GM19239 (cell line): Measurements from ENCODE around the gene HBG1.
A peak's percentile ranks its signal among the peaks of the same experiment; 100 is the strongest.
"Not testable (repeated sequence)": the region's sequence is repeated elsewhere in the genome, so short reads cannot be mapped to it uniquely, and the experiment has no call there.

ENCODE experiments used
- DNase-seq: peaks from one replicate; pipeline ENCODE4 v3.0.0; 2011; ENCODE audit warnings: low spot score; ENCODE audit not compliant: insufficient read length
- FAIRE-seq: peaks from 2 replicates; lab custom pipeline; 2011; peaks lifted over from hg19 to GRCh38; lab: Jason Lieb, UNC

HBG1 gene

DNA sequence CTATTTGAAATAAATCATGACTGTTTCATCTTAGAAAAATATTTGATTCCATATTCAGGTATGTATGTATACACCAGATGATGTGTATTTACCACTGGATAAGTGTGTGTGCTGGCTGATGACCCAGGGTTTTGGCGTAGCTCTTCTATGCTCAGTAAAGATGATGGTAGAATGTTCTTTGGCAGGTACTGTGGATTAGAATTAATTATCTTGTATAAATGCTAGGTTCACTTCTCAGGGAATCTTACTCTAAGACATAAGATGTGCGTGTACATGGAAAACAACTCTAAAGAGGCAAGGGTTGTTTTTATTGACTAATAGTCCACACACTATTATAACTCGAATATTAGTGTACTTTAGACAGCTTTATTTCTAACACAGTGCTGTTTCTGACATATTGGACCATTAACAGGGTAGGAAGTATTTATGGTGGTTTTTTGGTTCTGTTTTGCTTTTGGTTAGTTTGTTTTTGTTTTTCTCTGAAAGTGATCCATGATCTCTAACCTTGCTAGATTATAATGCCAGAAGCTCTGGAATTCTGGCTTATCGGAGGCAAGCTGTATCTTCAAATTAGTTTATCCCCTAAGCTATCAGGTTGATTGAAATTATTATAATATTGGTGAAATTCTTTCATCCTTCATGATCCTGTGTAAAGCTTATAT lies 1.0 kb upstream of the HBG1 start:
- no peak for DNase-seq
- no peak for FAIRE-seq

GRCh38 chr11:5248498-5248897 lies 1.2 kb downstream of the HBG1 start:
- FAIRE-seq, DNase-seq: not testable (repeated sequence)

DNA sequence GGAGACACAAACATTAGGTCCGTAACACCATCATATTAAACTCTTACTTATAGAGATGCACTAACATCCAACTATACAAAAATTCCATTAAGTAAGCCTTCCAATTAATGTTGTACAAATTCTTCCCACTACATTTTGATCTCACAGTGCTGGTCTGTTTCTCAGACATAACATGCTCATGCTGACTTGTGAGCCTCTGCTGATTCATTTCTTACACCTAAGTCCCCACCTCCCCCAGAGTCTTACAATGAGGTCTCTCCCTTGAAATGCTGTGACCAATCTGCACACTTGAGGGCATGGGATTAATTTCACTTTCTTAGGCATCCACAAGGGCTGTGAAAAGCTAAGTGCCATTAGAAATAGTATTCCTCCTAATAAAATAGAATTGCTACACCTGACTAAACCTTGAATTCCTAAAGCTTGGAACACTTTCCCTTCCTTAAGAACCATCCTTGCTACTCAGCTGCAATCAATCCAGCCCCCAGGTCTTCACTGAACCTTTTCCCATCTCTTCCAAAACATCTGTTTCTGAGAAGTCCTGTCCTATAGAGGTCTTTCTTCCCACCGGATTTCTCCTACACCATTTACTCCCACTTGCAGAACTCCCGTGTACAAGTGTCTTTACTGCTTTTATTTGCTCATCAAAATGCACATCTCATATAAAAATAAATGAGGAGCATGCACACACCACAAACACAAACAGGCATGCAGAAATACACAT lies 2.0 kb downstream of the HBG1 start:
- no peak for FAIRE-seq
- no peak for DNase-seq

- no peak for FAIRE-seq
- DNase-seq: no peak
These were observed 2.7 kb downstream of the HBG1 start for GRCh38 chr11:5246772-5247471.

- no peak for DNase-seq
- FAIRE-seq: no peak
These were observed 4.5 kb downstream of the HBG1 start for GRCh38 chr11:5245155-5245554.

- DNase-seq: no peak
- no peak for FAIRE-seq
These were observed 5.9 kb downstream of the HBG1 start for GRCh38 chr11:5243816-5244180.

DNA sequence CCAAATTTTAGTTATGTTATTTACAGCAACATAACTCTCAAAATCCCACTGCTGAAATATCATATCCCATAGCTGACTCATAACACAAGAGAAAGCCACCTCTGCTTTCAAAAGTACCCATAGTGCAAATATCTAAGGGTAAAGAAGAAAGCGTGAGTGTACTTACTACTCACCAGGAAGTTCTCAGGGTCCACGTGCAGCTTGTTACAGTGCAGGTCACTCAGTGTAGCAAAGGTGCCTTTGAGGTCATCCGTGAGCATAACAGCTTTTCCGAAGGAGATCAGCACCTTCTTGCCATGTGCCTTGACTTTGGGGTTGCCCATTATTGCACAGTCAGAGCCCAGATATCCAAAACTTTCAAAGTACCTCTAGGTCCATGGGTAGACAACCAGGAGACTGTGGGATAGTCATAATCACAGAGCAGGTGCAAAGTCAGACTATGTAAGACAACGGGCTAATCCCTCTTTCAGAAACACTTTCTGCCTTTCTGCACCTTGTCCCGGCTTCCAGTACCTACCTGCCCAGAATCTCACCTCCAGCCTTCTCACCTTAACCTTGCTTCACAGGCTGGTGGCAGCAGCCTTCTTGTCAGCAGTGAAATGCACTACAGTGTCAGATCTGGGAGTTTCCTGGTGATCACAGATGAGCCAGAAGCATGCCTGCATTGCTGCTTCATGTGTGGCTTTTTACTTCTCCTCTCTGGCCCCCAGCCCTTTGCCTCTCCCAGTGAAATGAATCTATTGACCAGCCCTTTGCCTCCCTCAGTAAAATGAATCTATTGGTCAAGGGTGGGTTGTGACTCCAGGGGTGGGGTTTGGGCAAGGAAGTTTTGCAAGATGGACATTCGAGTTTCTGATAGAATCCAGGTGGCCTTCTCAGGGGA lies 6.5 kb downstream of the HBG1 start:
- FAIRE-seq (no peak), DNase-seq (no peak)

DNA sequence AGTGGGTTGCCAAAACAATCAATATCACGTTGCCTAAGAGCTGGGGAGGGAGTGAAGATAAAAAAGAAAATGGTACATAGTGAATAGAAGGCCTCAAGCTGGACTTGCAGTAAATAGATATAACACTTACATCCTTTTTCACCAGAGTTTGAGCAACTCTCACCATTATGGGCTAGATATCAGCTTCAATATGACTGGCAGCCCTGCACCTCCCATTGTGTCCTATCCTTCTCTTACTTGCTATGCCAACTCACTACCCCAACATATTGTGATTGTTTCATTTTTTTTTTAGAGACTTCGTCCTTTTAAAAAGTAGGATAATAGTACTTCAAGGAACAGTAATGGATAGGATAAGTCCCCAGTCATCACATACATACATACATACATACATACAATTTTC lies 7.4 kb downstream of the HBG1 start:
- DNase-seq (no peak), FAIRE-seq (no peak)

DNA sequence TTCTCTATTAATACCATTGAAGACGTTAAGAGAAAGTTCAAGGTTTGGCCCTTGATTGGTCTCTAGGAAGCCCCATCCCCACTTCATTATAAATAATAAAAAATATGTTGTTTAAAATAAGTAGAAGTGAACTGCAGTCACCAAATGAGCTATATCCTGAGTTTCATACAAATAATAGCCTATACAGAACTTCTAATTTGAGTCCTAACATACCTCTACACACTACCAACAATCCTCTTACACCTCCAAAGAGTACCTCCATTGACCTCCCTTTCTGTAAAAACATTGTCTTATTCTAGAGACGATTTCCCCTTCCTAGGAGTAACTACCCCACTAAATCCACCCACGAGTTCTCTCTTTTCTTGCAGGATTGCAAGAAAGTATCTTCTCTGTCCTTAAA lies 8.2 kb downstream of the HBG1 start:
- no peak for FAIRE-seq
- no peak for DNase-seq

DNA sequence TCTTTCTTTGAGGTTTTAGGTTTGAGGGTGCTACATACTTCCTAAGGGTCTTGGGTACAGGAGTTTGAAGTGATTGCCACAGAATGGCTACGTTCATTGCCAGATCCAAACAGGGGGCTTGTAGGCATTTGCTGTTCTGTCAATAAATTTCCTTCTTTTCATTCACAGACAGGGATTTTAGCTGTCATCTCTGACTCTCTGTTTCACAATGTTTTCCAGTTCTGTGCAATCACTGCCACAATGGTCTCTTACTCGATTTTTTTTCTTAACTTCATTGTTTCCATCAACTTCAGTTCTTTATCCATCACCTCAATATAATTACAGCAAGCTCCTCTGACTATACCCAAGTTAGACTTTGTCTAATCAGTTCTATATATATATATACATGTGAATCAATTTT lies 9.2 kb downstream of the HBG1 start:
- DNase-seq (no peak), FAIRE-seq (no peak)

- FAIRE-seq (no peak), DNase-seq (no peak)
These were observed 9.6 kb downstream of the HBG1 start for GRCh38 chr11:5240056-5240455.

DNA sequence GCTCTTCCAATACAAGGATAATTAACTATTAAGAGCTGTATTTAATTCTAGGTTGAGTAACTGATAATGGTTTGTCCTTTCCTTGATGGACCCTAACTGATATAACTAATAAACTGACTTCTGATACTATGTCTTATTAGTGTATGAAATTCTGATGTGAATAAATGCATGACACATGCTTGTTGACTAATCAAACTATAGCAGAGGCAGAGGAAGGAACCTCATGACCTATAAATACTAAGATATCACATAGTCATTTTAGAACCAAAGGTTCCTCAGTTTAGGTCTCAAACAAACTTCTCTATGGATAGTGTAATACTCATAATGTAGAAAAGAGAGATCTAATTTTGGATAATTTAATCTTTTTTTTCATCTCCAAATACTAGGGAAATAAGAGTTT lies 10.6 kb downstream of the HBG1 start:
- FAIRE-seq (no peak), DNase-seq (no peak)

DNA sequence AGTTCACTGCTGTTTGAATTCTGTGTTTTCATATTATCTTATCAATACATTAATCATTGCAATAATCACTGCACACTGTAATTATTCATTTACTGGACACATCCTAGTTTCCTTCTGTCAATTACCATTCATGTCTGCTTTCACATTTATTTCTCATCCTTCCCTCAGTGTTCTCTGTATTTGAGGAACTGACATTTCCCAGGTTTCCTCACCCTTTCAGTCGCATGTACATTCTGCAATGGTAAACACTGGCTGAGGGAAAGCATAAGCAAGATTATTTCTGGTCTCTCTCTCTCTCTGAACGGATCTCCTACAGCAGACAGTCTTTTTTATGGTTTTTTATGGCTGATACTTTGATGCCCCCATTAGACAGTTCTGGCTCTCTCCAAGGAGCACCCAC lies 11.2 kb downstream of the HBG1 start:
- no peak for FAIRE-seq
- DNase-seq: no peak

- no peak for DNase-seq
- FAIRE-seq: no peak
These were observed 12.2 kb downstream of the HBG1 start for GRCh38 chr11:5237420-5237819.

GRCh38 chr11:5235364-5236095 lies 14.1 kb downstream of the HBG1 start:
- DNase-seq (no peak), FAIRE-seq (no peak)

GRCh38 chr11:5234381-5234834 lies 15.2 kb downstream of the HBG1 start, which contains the start of gene HBD:
Gene HBD, minus strand, starts transcription at chr11:5234483. Its CDS starts 50 bp downstream, at chr11:5234433.
- peak; percentile 5 for DNase-seq

GRCh38 chr11:5233307-5233706 lies 16.4 kb downstream of the HBG1 start:
- FAIRE-seq (no peak), DNase-seq (no peak)

More at GRCh38 chr11:5234381-5234834, 15.2 kb downstream of the HBG1 start, which contains the start of gene HBD:
- FAIRE-seq: no peak

DNA sequence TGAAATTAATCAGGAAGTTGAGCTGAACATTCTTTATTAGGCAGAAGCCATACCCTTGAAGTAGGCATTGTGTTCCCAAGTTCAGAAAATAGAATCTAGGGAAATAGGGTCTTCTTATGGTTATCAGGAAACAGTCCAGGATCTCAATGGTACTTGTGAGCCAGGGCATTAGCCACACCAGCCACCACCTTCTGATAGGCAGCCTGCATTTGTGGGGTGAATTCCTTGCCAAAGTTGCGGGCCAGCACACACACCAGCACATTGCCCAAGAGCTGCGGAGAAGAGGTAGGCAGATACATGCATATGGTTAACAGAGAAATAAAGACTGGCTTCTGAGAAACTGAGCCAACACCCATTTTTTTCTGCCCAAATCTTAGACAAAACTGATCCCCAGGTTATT lies 16.8 kb downstream of the HBG1 start:
- DNase-seq: no peak
- no peak for FAIRE-seq

GRCh38 chr11:5232176-5232575 lies 17.5 kb downstream of the HBG1 start:
- FAIRE-seq (no peak), DNase-seq (no peak)

GRCh38 chr11:5231111-5231510 lies 18.5 kb downstream of the HBG1 start:
- DNase-seq (no peak), FAIRE-seq (no peak)
